Amygdala (tissue), 56 donors: ENCODE results near the gene MAL.
A peak's percentile ranks its signal among the peaks of the same experiment; 100 is the strongest.
"Not testable (repeated sequence)": the region's sequence is repeated elsewhere in the genome, so short reads cannot be mapped to it uniquely, and the experiment has no call there.

Experiments
- DNase-seq, 56 donors: peaks; one replicate each; lab custom pipeline; 2025; lab: John Stamatoyannopoulos, UW

Gene MAL

DNA sequence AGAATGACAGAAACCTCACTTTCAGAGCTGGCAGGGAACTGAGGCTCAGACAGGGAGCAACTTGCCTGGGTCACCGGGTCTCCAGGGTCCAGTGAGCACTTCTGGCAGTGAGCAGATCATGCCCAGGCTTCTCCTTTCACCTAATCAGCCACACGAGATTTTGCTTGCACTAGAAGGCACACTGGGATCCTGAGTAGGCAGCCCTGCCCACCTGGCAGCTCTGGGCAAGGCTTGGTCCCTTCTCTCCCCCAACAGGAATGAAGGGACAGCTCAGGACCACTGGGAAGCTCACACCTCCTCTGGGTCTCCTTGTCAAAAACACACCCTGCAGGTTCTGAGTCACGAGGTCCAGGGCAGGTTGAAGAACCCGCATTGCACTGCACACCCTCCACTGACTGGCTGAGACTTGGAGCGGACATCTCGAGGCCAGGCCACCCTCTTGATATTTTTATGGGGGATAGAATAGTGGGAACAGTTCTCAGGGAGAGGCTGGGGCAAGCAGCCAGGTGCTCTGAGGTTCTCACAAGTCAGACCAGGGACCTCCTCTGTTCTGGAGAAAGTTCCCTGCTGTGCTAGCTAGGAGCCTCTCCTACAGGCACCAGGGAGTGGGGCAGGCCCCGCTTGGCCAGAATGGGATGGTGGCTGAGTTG lies 5.7 kb downstream of the MAL start:
- DNase-seq = no peak

DNA sequence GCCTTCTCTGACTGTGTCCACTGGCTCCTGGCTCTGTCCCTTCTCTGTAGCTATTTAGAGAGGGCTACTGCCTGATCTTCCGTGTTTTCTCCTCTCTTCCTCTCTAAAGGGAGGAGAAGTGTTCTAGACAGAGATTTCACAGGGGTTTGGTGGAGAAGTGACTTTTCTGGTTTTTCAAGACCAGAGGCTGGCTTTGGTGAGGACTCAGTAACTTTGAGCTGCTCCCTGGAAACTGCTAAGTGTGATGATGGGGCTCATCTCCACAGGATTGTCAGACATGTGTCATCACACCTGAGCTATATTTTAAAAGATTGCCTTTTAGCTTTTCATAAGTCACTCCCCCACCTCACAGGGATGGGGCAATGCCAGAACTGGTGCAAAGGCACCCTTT lies 6.2 kb downstream of the MAL start:
- no peak for DNase-seq

DNA sequence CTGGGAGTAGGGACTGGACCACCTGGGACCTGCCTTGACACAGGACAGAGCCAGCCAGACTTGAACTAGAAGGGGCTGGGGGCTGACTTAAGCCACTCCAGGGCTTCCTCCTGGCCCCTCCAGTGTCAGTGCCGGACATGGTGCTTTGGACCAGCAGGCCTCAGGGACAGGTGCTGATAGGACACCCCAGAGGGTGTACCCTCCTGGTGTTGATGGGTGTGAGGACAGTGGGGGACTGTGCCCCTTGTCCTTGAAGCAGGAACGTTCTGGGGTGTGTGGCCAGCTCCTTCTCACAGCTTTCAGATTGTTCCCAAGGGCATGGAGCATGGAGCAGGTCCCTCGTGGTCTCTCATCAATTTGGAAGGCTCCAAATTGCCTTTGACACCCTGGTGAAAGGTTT lies 6.8 kb downstream of the MAL start:
- DNase-seq = no peak

DNA sequence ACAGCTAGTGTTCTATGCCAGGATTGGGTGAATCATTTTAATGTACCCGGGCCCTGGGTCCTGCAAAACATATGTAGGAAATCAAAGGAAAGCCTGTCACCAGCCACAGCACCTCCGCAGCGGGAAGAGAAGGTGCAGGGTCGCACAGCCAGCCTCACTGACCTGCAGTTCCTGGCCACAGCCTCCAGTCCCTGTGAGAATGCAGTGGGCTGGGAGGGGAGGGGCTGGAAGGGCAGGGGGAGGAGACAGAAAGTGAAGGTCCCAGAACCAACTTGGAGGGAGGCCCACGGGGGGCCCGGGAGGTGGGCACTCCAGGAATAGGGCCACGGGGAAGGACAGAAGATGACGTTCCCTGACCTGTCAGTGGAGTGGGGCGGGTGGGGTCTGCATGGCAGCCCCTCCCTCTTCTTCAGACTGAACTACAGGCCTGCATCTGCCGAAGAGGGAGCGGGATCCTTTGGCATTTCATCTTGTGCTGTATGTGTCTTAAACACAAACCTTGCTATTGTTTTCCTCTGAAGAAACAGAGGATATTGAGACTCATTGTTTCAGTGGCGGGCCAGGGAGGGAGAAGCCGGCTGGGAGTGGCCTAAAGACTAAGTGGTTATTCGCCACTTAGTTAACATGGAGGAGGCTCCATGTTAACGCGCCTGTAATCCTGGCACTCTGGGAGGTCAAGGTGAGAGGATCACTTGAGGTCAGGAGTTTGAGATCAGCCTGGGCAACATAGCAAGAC lies 7.5 kb downstream of the MAL start:
- DNase-seq = no peak

DNA sequence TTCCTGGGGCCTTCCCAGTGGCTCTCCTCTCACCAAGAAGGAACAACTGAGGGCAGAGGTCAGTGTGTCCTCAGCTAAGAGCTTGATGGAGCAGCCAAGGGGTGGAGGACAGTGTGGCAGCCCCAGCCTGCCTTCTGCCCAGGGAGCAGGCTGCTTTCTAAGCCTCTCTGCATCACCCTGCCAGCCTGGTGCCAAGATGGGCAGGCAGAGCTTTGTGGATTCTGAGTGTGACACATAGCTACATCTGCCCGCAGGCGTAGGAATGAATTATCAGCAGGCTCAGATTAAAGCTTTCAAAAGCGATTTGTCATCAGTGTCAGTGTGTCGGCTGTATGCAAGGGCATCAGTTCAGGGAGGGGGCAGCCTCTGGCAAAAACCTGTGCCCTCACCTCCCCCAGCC lies 8.7 kb downstream of the MAL start:
- peak in 6 of 56 donors; percentile 25 to 46 (median 32) for DNase-seq

DNA sequence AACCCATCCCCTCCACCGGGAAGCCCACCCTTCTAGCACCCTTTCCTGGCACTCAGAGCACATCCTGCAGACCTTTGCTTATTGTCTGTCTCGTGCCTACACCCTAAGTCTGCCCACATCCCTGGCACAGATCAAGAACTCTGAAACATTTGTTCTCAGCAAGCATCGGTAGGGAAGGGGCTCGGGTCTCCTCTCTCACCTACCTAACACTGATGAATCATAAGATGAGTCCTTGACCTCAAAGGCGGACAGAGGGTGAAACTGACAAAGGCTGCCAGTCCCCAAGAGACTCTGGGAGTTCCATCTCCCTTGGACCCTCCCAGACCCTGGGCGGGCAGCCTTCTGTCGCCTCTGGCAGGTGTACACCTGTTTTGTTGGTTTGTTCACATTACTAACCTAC lies 9.3 kb downstream of the MAL start:
- no peak for DNase-seq

DNA sequence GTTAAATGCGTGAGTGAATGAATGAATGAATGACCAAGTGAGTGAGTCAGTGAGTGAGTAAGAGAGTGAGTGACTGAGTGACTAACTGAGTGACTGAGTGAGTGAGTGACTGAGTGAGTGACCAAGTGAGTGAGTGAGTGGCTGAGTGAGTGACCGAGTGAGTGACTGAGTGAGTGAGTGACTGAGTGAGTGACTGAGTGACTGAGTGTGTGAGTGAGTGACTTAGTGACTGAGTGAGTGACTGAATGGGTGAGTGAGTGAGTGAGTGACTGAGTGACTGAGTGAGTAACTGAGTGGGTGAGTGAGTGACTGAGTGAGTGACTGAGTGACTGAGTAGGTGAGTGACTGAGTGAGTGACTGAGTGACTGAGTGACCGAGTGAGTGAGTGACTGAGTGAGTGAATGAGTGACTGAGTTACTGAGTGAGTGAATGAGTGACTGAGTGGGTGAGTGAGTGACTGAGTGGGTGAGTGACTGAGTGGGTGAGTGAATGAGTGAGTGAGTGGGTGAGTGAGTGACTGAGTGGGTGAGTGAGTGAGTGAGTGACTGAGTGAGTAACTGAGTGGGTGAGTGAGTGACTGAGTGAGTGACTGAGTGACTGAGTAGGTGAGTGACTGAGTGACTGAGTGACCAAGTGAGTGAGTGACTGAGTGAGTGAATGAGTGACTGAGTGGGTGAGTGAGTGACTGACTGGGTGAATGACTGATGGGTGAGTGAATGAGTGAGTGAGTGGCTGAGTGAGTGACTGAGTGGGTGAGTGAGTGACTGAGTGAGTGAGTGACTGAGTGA lies 11.3 kb downstream of the MAL start:
- no peak for DNase-seq

DNA sequence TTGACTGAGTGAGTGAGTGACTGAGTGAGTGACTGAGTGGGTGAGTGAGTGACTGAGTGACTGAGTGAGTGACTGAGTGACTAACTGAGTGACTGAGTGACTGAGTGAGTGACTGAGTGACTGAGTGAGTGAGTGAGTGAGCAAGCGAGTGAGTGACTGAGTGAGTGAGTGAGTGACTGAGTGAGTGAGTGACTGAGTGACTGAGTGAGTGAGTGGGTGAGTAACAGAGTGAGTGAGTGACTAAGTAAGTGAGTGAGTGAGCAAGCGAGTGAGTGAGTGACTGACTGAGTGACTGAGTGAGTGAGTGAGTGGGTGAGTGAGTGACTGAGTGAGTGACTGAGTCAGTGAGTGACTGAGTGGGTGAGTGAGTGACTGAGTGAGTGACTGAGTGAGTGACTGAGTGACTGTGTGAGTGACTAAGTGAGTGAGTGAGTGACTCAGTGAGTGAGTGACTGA lies 11.9 kb downstream of the MAL start:
- DNase-seq = no peak

DNA sequence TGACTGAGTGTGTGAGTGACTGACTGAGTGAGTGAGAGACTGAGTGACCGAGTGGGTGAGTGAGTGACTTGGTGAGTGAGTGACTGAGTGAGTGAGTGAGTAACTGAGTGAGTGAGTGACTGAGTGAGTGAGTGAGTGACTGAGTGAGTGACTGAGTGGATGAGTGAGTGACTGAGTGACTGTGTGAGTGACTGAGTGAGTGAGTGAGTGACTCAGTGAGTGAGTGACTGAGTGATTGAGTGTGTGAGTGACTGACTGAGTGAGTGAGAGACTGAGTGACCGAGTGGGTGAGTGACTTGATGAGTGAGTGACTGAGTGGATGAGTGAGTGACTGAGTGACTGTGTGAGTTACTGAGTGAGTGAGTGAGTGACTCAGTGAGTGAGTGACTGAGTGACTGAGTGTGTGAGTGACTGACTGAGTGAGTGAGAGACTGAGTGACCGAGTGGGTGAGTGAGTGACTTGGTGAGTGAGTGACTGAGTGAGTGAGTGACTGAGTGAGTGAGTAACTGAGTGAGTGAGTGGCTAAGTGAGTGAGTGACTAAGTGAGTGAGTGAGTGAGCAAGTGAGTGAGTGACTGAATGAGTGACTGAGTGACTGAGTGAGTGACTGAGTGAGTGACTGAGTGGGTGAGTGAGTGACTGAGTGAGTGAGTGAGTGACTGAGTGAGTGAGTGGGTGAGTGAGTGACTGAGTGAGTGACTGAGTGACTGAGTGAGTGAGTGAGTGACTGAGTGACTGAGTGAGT lies 12.5 kb downstream of the MAL start:
- DNase-seq = not testable (repeated sequence)

DNA sequence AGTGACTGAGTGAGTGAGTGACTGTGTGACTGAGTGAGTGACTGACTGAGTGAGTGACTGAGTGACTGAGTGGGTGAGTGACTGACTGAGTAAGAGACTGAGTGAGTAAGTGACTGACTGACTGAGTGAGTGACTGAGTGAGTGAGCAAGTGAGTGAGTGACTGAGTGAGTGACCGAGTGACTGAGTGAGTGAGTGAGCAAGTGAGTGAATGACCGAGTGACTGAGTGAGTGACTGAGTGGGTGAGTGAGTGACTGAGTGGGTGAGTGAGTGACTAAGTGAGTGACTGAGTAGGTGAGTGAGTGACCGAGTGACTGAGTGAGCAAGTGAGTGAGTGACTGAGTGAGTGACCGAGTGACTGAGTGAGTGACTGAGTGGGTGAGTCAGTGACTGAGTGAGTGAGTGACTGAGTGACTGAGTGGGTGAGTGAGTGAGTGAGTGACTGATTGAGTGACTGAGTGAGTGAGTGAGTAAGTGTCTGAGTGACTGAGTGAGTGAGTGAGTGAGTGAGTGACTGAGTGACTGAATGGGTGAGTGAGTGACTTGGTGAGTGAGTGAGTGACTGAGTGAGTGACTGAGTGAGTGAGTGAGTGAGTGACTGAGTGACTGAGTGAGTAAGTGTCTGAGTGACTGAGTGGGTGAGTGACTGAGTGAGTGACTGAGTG lies 13.3 kb downstream of the MAL start:
- DNase-seq = no peak

DNA sequence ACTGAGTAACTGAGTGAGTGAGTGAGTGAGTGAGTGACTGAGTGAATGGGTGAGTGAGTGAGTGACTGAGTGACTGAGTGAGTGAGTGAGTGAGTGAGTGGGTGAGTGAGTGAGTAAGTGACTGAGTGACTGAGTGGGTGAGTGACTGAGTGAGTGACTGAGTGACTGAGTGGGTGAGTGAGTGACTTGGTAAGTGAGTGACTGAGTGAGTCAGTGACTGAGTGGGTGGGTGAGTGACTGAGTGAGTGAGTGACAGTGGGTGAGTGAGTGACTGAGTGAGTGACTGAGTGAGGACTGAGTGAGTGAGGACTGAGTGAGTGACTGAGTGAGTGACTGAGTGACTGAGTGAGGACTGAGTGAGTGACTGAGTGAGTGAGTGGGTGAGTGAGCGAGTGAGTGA lies 13.9 kb downstream of the MAL start:
- DNase-seq = no peak

DNA sequence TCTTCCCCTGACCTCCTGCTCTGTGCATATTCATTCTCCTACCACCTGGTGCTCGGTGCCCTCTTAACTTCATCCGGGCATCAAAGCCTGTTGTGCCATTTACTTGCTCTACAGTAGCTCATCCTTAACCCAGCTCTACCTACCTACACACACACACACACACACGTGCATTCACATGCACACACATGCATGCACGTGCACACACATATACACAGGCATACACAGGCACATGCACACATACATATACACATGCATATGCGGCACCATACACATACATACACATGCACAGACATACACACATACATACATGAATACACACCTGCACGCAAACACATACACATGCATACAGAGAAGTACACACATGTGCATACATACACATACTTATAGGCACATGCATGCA lies 14.5 kb downstream of the MAL start:
- no peak for DNase-seq

DNA sequence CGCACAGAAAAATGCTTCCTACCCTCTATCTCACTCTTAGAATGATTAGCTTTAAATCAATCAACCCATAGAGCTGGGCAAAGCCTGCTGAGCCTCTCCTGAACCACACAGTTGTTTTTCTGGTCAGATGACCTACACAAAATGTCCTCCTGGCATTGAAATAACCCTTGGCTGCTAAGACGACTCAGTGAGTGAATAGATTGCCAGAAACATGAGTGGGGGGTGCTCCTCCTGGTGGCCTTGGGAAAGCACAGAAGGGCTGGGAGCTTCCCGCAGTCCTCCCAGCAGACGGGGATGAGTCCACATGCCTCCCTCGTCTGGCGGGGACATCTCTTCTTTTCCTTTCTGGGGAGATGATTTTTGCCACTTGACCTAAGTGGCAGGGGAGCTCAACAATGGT lies 14.9 kb downstream of the MAL start:
- peak in 2 of 56 donors; percentile 32 to 36 for DNase-seq

DNA sequence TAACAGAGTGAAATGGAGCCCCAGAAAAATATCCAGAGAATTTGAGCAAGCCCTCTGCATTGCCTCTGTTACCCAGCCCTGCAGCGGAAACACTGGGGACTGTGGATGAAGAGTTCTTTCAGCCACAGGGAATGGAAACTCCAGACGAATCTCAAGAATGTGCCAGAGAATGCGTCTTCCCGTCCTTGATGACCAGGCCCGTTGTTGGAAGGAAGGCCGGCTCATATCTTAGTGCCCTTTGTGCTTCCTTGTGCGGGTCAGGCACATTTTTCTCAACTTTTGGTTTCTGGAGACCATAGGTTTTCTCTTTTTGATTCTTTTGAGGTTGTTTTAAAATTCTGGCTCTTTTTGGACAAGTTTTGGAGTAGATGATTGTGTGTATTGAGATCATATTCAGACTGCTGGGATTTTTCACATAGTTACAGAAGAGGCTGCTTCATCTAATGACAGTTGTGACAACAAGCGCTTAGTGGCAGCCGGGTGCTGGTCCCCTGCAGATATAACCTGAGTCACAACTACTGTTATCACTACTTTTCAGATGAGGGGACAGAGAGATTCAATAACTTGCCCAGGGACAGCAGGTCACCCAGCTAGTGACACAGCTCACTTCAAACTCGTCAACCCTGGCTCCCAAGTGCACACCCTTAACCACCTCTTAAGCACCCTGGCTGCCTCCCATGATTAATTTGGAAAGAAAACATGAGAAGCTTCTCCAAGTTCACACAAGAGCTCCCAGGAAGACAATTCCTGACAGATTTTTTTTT lies 15.7 kb downstream of the MAL start:
- DNase-seq = no peak

DNA sequence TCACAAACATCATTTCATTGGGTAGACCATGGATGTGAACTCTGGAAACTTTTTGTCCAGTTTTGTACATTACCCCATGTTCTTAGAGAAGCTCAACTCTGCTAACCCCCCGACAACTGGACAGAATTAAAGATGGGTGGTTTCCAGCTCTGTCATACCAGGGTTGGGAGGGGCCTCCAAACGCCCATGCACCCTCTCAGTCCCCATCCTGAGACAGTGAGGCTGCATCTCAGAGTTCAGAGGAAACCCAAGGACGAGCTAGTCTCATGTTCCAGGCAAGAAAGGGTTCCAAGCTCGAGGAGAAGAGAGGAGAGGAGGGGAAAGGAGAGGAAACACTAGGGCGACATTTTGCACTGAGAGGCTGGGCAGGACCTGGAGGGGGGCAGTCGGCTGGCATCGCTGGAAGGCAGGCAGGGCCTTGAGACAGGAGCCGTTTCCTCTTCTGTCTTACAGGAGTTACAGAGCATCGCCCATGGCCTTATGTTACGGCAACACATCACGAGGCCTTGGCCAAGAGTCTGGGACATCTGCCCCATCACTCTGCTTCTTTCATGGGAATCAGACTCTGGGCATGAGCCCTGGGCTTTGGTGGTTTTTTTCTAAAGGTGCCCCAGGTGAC lies 16.4 kb downstream of the MAL start:
- no peak for DNase-seq

DNA sequence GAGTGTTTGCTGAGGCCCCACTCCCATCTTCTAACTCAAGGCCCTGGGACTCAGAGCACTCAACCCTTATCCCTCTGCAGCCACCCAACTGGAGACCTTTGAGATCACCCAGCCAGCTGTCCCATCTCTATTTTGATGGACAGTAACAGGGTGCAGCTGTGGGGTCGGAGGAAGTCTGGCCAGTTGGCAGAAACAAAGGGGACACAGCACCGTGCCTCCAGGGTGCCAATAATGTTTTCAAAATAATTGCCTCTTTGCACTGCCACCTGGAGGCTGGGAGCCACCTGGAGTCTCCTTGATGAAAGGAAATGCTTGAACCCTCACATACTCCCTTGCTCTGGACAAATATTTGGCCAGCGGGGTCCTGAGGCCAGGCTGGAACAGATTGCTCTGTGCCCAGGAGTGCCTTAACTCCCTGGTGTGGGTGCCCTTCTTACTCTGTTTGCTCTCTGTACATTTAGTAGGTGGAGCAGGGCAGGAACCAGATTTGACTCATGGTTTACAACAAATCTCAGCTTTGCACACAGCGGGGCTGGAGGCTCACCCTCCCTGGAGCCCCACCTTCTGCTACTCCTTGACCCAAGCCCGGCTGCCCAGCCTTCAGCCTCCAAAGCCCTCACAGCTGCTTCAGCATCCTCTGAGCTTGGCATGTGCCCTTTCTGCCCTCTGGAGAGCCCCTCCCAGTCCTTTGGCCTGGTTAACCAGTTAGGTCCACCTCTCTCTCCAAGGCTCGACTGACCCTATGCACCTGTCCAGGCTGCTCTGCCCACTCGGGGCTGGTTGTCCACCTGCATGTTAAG lies 17.2 kb downstream of the MAL start:
- DNase-seq = peak in 1 of 56 donors; percentile 69

DNA sequence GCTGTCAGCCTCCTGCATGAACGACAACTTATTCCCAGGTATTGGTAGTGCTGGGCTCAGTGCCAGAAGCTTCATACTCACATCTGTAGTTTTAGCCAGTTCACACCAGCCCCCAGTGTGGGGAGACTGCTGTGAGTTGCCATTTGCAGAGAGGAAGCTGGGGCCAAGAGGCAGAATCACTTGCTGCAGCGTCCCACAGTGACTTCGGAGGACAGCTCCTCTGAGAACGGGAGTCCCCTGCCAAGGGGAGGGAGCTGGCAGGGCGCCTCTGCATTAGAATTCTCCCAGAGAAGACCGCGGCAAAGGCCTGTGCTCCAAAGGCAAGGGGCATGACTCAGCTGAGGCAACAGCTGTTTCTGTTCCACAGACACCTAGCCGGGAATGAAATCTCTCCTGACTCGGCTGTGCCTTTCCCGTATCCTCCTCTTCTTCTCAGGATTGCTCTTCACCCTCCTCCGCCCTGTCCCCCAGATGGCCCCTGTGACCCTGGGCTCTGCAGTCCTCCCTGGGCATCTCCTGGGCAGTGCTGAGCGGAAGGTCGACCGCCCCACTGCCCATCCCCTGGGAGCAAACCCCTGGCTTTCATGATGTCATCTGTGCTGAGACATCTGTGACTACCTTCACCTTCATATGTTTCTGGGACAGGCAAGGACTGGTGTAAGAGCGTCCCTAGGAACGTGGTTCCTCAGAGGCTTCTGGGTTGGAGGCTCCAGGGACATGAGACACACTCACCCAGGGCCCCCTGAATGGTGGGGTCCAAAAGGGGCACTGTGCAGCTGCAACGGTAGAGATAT lies 18.0 kb downstream of the MAL start:
- peak in 50 of 56 donors; percentile 40 to 90 (median 77) for DNase-seq
